Liver (tissue), 9 donors: ENCODE data around the gene TMPRSS2. TPM values are rescaled to one million over a fixed set of nuclear protein-coding genes. Genes with fewer than 3 reads are reported as not detected.

Experiments
- DNase-seq: peaks from one replicate; pipeline ENCODE4 v3.0.0-alpha.2; 2017; ENCODE audit warnings: low spot score
- H3K27ac ChIP-seq, 2 donors: one replicate each; pipeline ENCODE4 v1.7.0; 2013; ENCODE audit warnings: inconsistent platforms in 2 of 2, low read length in 2 of 2, control low read depth in 1 of 2, low read depth in 1 of 2, mild to moderate bottlenecking in 1 of 2
- H3K27me3 ChIP-seq, 4 donors: one replicate each; pipeline versions ENCODE4 v1.6.1 to v1.7.0; 2013; ENCODE audit warnings: low read length in 3 of 4, inconsistent platforms in 1 of 4, mild to moderate bottlenecking in 1 of 4, moderate library complexity in 1 of 4; ENCODE audit not compliant: control insufficient read depth in 4 of 4, insufficient read depth in 4 of 4
- H3K36me3 ChIP-seq, 4 donors: one replicate each; pipeline versions ENCODE4 v1.6.1 to v1.7.0; 2013; ENCODE audit warnings: low read length in 3 of 4, mild to moderate bottlenecking in 3 of 4, low read depth in 1 of 4, moderate library complexity in 1 of 4; ENCODE audit not compliant: control insufficient read depth in 4 of 4, insufficient read depth in 3 of 4
- H3K4me1 ChIP-seq, 4 donors: one replicate each; pipeline versions ENCODE4 v1.6.1 to v1.7.0; 2013; ENCODE audit warnings: low read length in 3 of 4, mild to moderate bottlenecking in 3 of 4, moderate library complexity in 1 of 4; ENCODE audit not compliant: control insufficient read depth in 4 of 4, insufficient read depth in 4 of 4
- H3K4me3 ChIP-seq, 3 donors: one replicate each; pipeline versions ENCODE4 v1.6.1 to v1.7.0; 2013; ENCODE audit warnings: low read length in 3 of 3, control low read depth in 1 of 3, low read depth in 1 of 3, mild to moderate bottlenecking in 1 of 3
- H3K9ac ChIP-seq, 2 donors: one replicate each; pipeline ENCODE4 v1.7.0; 2013; ENCODE audit warnings: low read length in 2 of 2, mild to moderate bottlenecking in 2 of 2, moderate library complexity in 2 of 2, control low read depth in 1 of 2, low read depth in 1 of 2
- H3K9me3 ChIP-seq, 4 donors: one replicate each; pipeline versions ENCODE4 v1.6.1 to v1.7.0; 2013; ENCODE audit warnings: low read length in 3 of 4; ENCODE audit not compliant: control insufficient read depth in 4 of 4
- EGR1 ChIP-seq, 2 donors: IDR thresholded peaks; 2 replicates each; pipeline ENCODE4 v1.6.1; 2016 to 2018; ENCODE audit warnings: antibody characterized with exemption in 2 of 2, low read depth in 2 of 2
- FOXA1 ChIP-seq: IDR thresholded peaks from 2 replicates; pipeline ENCODE4 v1.6.1; 2016; ENCODE audit warnings: antibody characterized with exemption
- FOXA2 ChIP-seq: IDR thresholded peaks from 2 replicates; pipeline ENCODE4 v1.6.1; 2016; ENCODE audit warnings: antibody characterized with exemption
- GABPA ChIP-seq, 2 donors: IDR thresholded peaks in 1 of 2; conservative IDR thresholded peaks in 1 of 2; 2 replicates each; pipeline ENCODE4 v1.6.1; 2016; ENCODE audit warnings: antibody characterized with exemption in 2 of 2, mild to moderate bottlenecking in 1 of 2, moderate library complexity in 1 of 2
- HNF4A ChIP-seq, 2 donors: conservative IDR thresholded peaks; 2 replicates each; pipeline ENCODE4 v1.6.1; 2016; ENCODE audit warnings: antibody characterized with exemption in 2 of 2, mild to moderate bottlenecking in 2 of 2
- HNF4G ChIP-seq: IDR thresholded peaks from 2 replicates; pipeline ENCODE4 v1.6.1; 2016; ENCODE audit warnings: antibody characterized with exemption
- NR2F2 ChIP-seq: IDR thresholded peaks from 2 replicates; pipeline ENCODE4 v1.6.1; 2016; ENCODE audit warnings: antibody characterized with exemption
- RAD21 ChIP-seq, 2 donors: IDR thresholded peaks; 2 replicates each; pipeline ENCODE4 v1.6.1; 2016; ENCODE audit warnings: antibody characterized with exemption in 2 of 2, mild to moderate bottlenecking in 2 of 2
- RXRA ChIP-seq, 2 donors: IDR thresholded peaks; 2 replicates each; pipeline ENCODE4 v1.6.1; 2017 to 2018; ENCODE audit warnings: antibody characterized with exemption in 2 of 2, mild to moderate bottlenecking in 1 of 2
- SP1 ChIP-seq: IDR thresholded peaks from 2 replicates; pipeline ENCODE4 v1.6.1; 2018; ENCODE audit warnings: antibody characterized with exemption, mild to moderate bottlenecking
- TAF1 ChIP-seq: conservative IDR thresholded peaks from 2 replicates; pipeline ENCODE4 v1.6.1; 2016; ENCODE audit warnings: antibody characterized with exemption, mild to moderate bottlenecking
- YY1 ChIP-seq: IDR thresholded peaks from 2 replicates; pipeline ENCODE4 v1.6.1; 2016; ENCODE audit warnings: antibody characterized with exemption, mild to moderate bottlenecking
- WGBS: extraction: QIAGEN DNeasy Blood & Tissue Kit; methylation state at CpG from one replicate; pipeline ENCODE4 v1.1.7; 2013; 5-methylcytosine and 5-hydroxymethylcytosine counted together
- polyA plus RNA-seq, 2 donors: library from polyadenylated mRNA; stranded (reverse) in 1 of 2; unstranded in 1 of 2; fragments of 200-250 nt in 1 of 2; fragments of >200 nt in 1 of 2; fragmentation: Nextera tagmentation in 1 of 2; extraction: Ambion mirVana in 1 of 2; gene quantifications; one replicate each; pipeline versions ENCODE4 v1.2.1 to v1.2.3, GENCODE V29; 2013 to 2015
- total RNA-seq, 2 donors: library from RNA; depleted of rRNA; stranded (reverse); fragments of >200 nt; gene quantifications; one replicate each; pipeline ENCODE4 v1.2.3, GENCODE V29; 2014
- TF ChIP-seq, protein P1 (sequence below): IDR thresholded peaks from 2 replicates; pipeline ENCODE4 v1.6.1; 2016; ENCODE audit warnings: antibody characterized with exemption
- TF ChIP-seq, protein P2 (sequence below): IDR thresholded peaks from 2 replicates; pipeline ENCODE4 v1.6.1; 2016; ENCODE audit warnings: antibody characterized with exemption
- TF ChIP-seq, protein P3 (sequence below): fragments of 150-350 bp; IDR thresholded peaks from 2 replicates; pipeline ENCODE4 v1.5.1; 2017; ENCODE audit warnings: improper control_type of control experiment, low read depth, low read length; ENCODE audit not compliant: missing input control
- TF ChIP-seq, protein P4 (sequence below): IDR thresholded peaks from 2 replicates; pipeline ENCODE4 v1.6.1; 2016; ENCODE audit warnings: antibody characterized with exemption
- TF ChIP-seq, protein P5 (sequence below): IDR thresholded peaks from 2 replicates; pipeline ENCODE4 v1.6.1; 2016; ENCODE audit warnings: antibody characterized with exemption, mild to moderate bottlenecking
- donor health status: healthy.
- donor health status: healthy.
- donor health status: healthy.
- donor health status: healthy.
- donor health status: healthy.

Gene TMPRSS2
- total and polyA plus RNA-seq, 4 donors, result 0.14 to 32.0 (median 11.4) TPM

DNA sequence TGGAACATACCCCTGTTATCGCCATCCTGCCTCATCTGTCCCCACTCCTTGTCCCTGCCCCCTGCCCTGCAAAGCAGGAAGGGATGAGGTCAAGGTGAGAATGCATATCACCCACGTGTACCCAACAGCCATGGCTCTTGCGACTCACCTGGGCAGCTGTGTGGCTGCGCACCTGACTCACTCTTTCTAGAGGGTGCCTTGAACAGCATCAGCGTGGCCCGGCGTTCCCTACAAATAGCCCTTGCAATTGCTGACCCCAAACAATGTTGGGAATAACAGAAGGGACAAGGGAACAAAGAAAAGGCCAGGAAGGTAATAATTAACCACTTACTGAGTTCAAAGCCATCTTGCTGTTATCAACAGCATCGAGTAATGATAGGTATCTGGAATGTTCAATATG is 10.2 kb downstream of the TMPRSS2 start:
- H3K9ac ChIP-seq, result no peak overlapping the region
- 64% methylated on average over 8 of the region's 8 CpGs for WGBS
- no peak overlapping the region for H3K27ac ChIP-seq
- TF ChIP-seq HNF4A (conservative IDR thresholded peaks at IDR 0.05) (peak in 1 of 2 donors; percentile 5), RXRA (IDR thresholded peaks at IDR 0.05) (peak in 1 of 2 donors; percentile 10)
- TF ChIP-seq, protein P1, sequence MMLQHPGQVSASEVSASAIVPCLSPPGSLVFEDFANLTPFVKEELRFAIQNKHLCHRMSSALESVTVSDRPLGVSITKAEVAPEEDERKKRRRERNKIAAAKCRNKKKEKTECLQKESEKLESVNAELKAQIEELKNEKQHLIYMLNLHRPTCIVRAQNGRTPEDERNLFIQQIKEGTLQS, result no peak
- no peaks in the 10 kb centered on the region for H3K27me3 ChIP-seq
- H3K36me3 ChIP-seq, result peaks cover 4 to 7% (median 5%) of the 10 kb centered on the region in 4 donors
- no peak overlapping the region for H3K4me3 ChIP-seq
- H3K9me3 ChIP-seq, result no peaks in the 10 kb centered on the region
- H3K4me1 ChIP-seq, result peaks cover 7 to 37% (median 22%) of the 10 kb centered on the region in 4 donors
- DNase-seq, result no peak

DNA sequence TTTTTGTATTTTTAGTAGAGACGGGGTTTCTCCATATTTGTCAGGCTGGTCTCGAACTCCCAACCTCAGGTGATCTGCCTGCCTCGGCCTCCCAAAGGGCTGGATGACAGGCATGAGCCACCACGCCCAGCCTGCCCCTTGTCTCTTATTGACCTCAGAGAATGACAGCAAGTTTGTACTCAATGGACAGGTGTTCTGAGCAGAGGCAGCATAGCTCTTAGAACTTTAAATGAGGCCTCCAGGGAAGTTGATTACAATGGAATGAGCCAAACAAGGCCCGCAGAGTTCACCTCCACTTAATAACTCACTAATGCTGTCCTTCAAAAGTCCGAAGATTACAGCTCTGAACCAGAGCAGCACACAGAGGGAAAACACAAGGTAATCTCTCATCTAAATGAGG is 10.9 kb downstream of the TMPRSS2 start:
- Histone ChIP-seq H3K4me1 (peaks cover 7 to 34% (median 22%) of the 10 kb centered on the region in 4 donors), H3K27ac (no peak overlapping the region), H3K27me3 (no peaks in the 10 kb centered on the region), H3K9ac (no peak overlapping the region), H3K9me3 (no peaks in the 10 kb centered on the region), H3K36me3 (peaks cover 4 to 9% (median 5%) of the 10 kb centered on the region in 4 donors), H3K4me3 (no peak overlapping the region)
- DNase-seq, result no peak
- 73% methylated on average over 6 of the region's 6 CpGs for WGBS
- TF ChIP-seq SP1, result no peak

DNA sequence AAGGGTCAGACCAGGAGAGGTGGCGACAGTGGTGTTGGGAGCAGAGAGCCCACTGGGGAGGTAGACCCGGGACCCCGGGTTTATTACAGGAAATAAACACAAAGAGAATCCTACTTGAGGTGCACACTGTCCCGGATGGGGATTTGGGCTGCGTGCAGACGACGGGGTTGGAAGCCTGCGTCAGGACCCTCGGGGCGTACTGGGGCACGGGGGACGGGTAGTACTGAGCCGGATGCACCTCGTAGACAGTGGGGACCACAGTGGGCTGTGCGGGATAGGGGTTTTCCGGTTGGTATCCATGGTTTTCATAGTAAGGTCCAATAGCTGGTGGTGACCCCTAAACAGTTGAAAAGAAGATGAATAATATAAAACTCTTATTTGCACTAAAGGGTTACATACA is 13.7 kb downstream of the TMPRSS2 start:
- peaks cover 0 to 14% (median 7%) of the 10 kb centered on the region in 4 donors for H3K4me1 ChIP-seq
- peaks cover 4 to 15% (median 10%) of the 10 kb centered on the region in 4 donors for H3K36me3 ChIP-seq
- H3K27me3 ChIP-seq, result no peaks in the 10 kb centered on the region
- no peak for DNase-seq
- H3K27ac ChIP-seq, result no peak overlapping the region
- whole genome bisulfite sequencing, result 96% methylated on average over 16 of the region's 16 CpGs
- H3K4me3 ChIP-seq, result no peak overlapping the region
- TF ChIP-seq YY1 (no peak), FOXA2 (no peak), NR2F2 (no peak), HNF4A (conservative IDR thresholded peaks at IDR 0.05) (no peak), HNF4G (no peak), TAF1 (no peak), FOXA1 (no peak), RAD21 (IDR thresholded peaks at IDR 0.05) (no peak), SP1 (no peak), GABPA (IDR thresholded peaks at IDR 0.05 in 1 of 2, conservative IDR thresholded peaks at IDR 0.05 in 1 of 2) (no peak), RXRA (IDR thresholded peaks at IDR 0.05) (no peak), EGR1 (IDR thresholded peaks at IDR 0.05; ENCODE audit: low read depth in 2 of 2) (no peak)
- TF ChIP-seq, protein P2, sequence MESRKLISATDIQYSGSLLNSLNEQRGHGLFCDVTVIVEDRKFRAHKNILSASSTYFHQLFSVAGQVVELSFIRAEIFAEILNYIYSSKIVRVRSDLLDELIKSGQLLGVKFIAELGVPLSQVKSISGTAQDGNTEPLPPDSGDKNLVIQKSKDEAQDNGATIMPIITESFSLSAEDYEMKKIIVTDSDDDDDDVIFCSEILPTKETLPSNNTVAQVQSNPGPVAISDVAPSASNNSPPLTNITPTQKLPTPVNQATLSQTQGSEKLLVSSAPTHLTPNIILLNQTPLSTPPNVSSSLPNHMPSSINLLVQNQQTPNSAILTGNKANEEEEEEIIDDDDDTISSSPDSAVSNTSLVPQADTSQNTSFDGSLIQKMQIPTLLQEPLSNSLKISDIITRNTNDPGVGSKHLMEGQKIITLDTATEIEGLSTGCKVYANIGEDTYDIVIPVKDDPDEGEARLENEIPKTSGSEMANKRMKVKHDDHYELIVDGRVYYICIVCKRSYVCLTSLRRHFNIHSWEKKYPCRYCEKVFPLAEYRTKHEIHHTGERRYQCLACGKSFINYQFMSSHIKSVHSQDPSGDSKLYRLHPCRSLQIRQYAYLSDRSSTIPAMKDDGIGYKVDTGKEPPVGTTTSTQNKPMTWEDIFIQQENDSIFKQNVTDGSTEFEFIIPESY, result no peak
- TF ChIP-seq, protein P3, sequence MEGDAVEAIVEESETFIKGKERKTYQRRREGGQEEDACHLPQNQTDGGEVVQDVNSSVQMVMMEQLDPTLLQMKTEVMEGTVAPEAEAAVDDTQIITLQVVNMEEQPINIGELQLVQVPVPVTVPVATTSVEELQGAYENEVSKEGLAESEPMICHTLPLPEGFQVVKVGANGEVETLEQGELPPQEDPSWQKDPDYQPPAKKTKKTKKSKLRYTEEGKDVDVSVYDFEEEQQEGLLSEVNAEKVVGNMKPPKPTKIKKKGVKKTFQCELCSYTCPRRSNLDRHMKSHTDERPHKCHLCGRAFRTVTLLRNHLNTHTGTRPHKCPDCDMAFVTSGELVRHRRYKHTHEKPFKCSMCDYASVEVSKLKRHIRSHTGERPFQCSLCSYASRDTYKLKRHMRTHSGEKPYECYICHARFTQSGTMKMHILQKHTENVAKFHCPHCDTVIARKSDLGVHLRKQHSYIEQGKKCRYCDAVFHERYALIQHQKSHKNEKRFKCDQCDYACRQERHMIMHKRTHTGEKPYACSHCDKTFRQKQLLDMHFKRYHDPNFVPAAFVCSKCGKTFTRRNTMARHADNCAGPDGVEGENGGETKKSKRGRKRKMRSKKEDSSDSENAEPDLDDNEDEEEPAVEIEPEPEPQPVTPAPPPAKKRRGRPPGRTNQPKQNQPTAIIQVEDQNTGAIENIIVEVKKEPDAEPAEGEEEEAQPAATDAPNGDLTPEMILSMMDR, result no peak
- TF ChIP-seq, protein P4, sequence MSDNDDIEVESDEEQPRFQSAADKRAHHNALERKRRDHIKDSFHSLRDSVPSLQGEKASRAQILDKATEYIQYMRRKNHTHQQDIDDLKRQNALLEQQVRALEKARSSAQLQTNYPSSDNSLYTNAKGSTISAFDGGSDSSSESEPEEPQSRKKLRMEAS, result no peak
- TF ChIP-seq, protein P5, sequence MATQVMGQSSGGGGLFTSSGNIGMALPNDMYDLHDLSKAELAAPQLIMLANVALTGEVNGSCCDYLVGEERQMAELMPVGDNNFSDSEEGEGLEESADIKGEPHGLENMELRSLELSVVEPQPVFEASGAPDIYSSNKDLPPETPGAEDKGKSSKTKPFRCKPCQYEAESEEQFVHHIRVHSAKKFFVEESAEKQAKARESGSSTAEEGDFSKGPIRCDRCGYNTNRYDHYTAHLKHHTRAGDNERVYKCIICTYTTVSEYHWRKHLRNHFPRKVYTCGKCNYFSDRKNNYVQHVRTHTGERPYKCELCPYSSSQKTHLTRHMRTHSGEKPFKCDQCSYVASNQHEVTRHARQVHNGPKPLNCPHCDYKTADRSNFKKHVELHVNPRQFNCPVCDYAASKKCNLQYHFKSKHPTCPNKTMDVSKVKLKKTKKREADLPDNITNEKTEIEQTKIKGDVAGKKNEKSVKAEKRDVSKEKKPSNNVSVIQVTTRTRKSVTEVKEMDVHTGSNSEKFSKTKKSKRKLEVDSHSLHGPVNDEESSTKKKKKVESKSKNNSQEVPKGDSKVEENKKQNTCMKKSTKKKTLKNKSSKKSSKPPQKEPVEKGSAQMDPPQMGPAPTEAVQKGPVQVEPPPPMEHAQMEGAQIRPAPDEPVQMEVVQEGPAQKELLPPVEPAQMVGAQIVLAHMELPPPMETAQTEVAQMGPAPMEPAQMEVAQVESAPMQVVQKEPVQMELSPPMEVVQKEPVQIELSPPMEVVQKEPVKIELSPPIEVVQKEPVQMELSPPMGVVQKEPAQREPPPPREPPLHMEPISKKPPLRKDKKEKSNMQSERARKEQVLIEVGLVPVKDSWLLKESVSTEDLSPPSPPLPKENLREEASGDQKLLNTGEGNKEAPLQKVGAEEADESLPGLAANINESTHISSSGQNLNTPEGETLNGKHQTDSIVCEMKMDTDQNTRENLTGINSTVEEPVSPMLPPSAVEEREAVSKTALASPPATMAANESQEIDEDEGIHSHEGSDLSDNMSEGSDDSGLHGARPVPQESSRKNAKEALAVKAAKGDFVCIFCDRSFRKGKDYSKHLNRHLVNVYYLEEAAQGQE, result no peak
- H3K9ac ChIP-seq, result no peak overlapping the region
- no peaks in the 10 kb centered on the region for H3K9me3 ChIP-seq
